K562 (cell line): ENCODE results near the gene NONO.
"Not testable (repeated sequence)": the region's sequence is repeated elsewhere in the genome, so short reads cannot be mapped to it uniquely, and the experiment has no call there.

Experiments
- EP300 ChIP-seq: IDR thresholded peaks from 2 replicates; pipeline ENCODE4 v1.6.1; 2012; ENCODE audit warnings: low read length, improper control_type of control experiment
- FOXM1 ChIP-seq, 2 experiments: fragments of 450-650 bp in 1 of 2; sonication (generic) in 1 of 2; formaldehyde crosslinking in 1 of 2; IDR thresholded peaks; 2 replicates each; pipeline versions ENCODE4 v1.6.1 to v1.9.0; 2017 to 2022; ENCODE audit warnings: low read depth in 2 of 2, mild to moderate bottlenecking in 2 of 2, missing genetic modification reagents in 1 of 2, moderate library complexity in 1 of 2
- MTA1 ChIP-seq: fragments of 450-650 bp; IDR thresholded peaks from 2 replicates; pipeline ENCODE4 v1.6.1; 2017; ENCODE audit warnings: borderline replicate concordance
- SLC30A9 ChIP-seq: fragments of 250-450 bp; sonication (Bioruptor Pico); IDR thresholded peaks from 2 replicates; pipeline ENCODE4 v1.8.0; 2022; ENCODE audit warnings: mild to moderate bottlenecking, moderate library complexity
- TF ChIP-seq, protein P1 (sequence below), 2 experiments: fragments of 250-450 bp in 1 of 2; fragments of 450-650 bp in 1 of 2; sonication (Bioruptor Pico) in 1 of 2; IDR thresholded peaks; 2 replicates each; pipeline versions ENCODE4 v1.6.1 to v1.8.0; 2016 to 2021; ENCODE audit warnings: mild to moderate bottlenecking in 2 of 2, moderate library complexity in 2 of 2, missing compliant biosample characterization in 1 of 2, missing genetic modification characterization in 1 of 2

- TF ChIP-seq MTA1; EP300; SLC30A9; FOXM1 (IDR thresholded peaks at IDR 0.05; ENCODE audit: low read depth); FOXM1 (CRISPR knock-in tag; IDR thresholded peaks at IDR 0.05; ENCODE audit: low read depth): not testable (repeated sequence)
- TF ChIP-seq, protein P1, sequence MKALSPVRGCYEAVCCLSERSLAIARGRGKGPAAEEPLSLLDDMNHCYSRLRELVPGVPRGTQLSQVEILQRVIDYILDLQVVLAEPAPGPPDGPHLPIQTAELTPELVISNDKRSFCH (CRISPR knock-in tag; IDR thresholded peaks at IDR 0.05): not testable (repeated sequence)
- TF ChIP-seq, protein P1 (tag; IDR thresholded peaks at IDR 0.05): not testable (repeated sequence)
Measured at GRCh38 chrX:71272313-71272712, 11.1 kb upstream of the NONO start.
